Loucy (cell line): Measurements from ENCODE around the gene SPAG7.

ENCODE experiments used
- H2AFZ ChIP-seq: fragments of 200-600 bp; sonication (generic); 2 replicates; pipeline ENCODE4 v1.6.0; 2016; ENCODE audit warnings: antibody characterized with exemption, mild to moderate bottlenecking, low read length, moderate library complexity
- H3F3A ChIP-seq: fragments of 200-600 bp; 2 replicates; pipeline ENCODE4 v1.6.0; 2016; ENCODE audit warnings: antibody characterized with exemption, low read depth, mild to moderate bottlenecking
- H3K27me3 ChIP-seq: fragments of 200-600 bp; sonication (generic); 2 replicates; pipeline ENCODE4 v1.6.1; 2014; ENCODE audit warnings: low read length, mild to moderate bottlenecking; ENCODE audit not compliant: insufficient read depth, poor library complexity, severe bottlenecking
- H3K36me3 ChIP-seq: fragments of 200-600 bp; sonication (generic); 2 replicates; pipeline ENCODE4 v1.6.1; 2016; ENCODE audit warnings: low read length; ENCODE audit not compliant: insufficient read depth
- H3K4me1 ChIP-seq: fragments of 200-600 bp; sonication (generic); 2 replicates; pipeline ENCODE4 v1.5.1; 2014; ENCODE audit warnings: low read length, mild to moderate bottlenecking; ENCODE audit not compliant: insufficient read depth, poor library complexity, severe bottlenecking
- H3K4me2 ChIP-seq: fragments of 200-600 bp; sonication (generic); 2 replicates; pipeline ENCODE4 v1.6.0; 2014; ENCODE audit warnings: antibody characterized with exemption, low read length, low read depth, mild to moderate bottlenecking; ENCODE audit not compliant: poor library complexity, severe bottlenecking
- H3K4me3 ChIP-seq: fragments of 200-600 bp; sonication (generic); 2 replicates; pipeline ENCODE4 v1.5.1; 2014; ENCODE audit warnings: low read length, mild to moderate bottlenecking, mixed read lengths; ENCODE audit not compliant: poor library complexity, severe bottlenecking
- H3K79me2 ChIP-seq: fragments of 200-600 bp; sonication (generic); 2 replicates; pipeline ENCODE4 v1.6.1; 2014; ENCODE audit warnings: low read length; ENCODE audit not compliant: insufficient read depth
- H3K9ac ChIP-seq: fragments of 200-600 bp; sonication (generic); 2 replicates; pipeline ENCODE4 v1.6.0; 2014; ENCODE audit warnings: mild to moderate bottlenecking, low read depth, low read length, moderate library complexity; ENCODE audit not compliant: poor library complexity, severe bottlenecking
- H3K9me2 ChIP-seq: fragments of 200-600 bp; sonication (generic); replicated peaks from 2 replicates; pipeline ENCODE4 v1.6.1; 2016; ENCODE audit warnings: low read depth, low read length, mixed read lengths
- H3K9me3 ChIP-seq: fragments of 200-600 bp; sonication (generic); 2 replicates; pipeline ENCODE4 v1.6.1; 2014; ENCODE audit warnings: mild to moderate bottlenecking, antibody characterized with exemption, low read length, low read depth; ENCODE audit not compliant: insufficient read depth
- H4K20me1 ChIP-seq: fragments of 200-600 bp; sonication (generic); 2 replicates; pipeline ENCODE4 v1.6.0; 2014; ENCODE audit warnings: antibody characterized with exemption, low read length, mild to moderate bottlenecking; ENCODE audit not compliant: insufficient read depth, poor library complexity, severe bottlenecking
- CTCF ChIP-seq: fragments of 200-600 bp; sonication (generic); conservative IDR thresholded peaks from 2 replicates; pipeline ENCODE4 v1.5.1; 2014; ENCODE audit warnings: mild to moderate bottlenecking, antibody characterized with exemption, low read length
- EZH2phosphoT487 ChIP-seq: fragments of 200-600 bp; IDR thresholded peaks from 2 replicates; pipeline ENCODE4 v1.6.1; 2018; ENCODE audit warnings: antibody characterized with exemption, mild to moderate bottlenecking, moderate library complexity, borderline replicate concordance

SPAG7 gene

GRCh38 chr17:4953451-4953961, 14.1 kb downstream of the SPAG7 start:
- H3K4me2 ChIP-seq, result no peak overlapping the region
- H3K9me3 ChIP-seq, result no peaks in the 10 kb centered on the region
- peaks cover 18% of the 10 kb centered on the region for H3K79me2 ChIP-seq
- no peaks in the 10 kb centered on the region for H3K9me2 ChIP-seq
- no peaks in the 10 kb centered on the region for H4K20me1 ChIP-seq
- H2AFZ ChIP-seq, result no peak overlapping the region
- no peaks in the 10 kb centered on the region for H3K36me3 ChIP-seq
- H3K27me3 ChIP-seq, result no peaks in the 10 kb centered on the region
- H3K4me3 ChIP-seq, result no peak overlapping the region
- H3K9ac ChIP-seq, result no peak overlapping the region
- no peak for TF ChIP-seq EZH2phosphoT487
- no peak for TF ChIP-seq CTCF
- H3F3A ChIP-seq, result peaks cover 12% of the 10 kb centered on the region
- peaks cover 26% of the 10 kb centered on the region for H3K4me1 ChIP-seq

- H2AFZ ChIP-seq, result no peak overlapping the region
- peaks cover 37% of the 10 kb centered on the region for H3K79me2 ChIP-seq
- H3K9me2 ChIP-seq, result no peaks in the 10 kb centered on the region
- peak overlapping the region; percentile 91 for H3K4me2 ChIP-seq
- H3K9ac ChIP-seq, result peak overlapping the region; percentile 99
- peak overlapping the region; percentile 90 for H3K4me3 ChIP-seq
- peaks cover 14% of the 10 kb centered on the region for H3K27me3 ChIP-seq
- peaks cover 23% of the 10 kb centered on the region for H3K4me1 ChIP-seq
- H3K36me3 ChIP-seq, result peaks cover 10% of the 10 kb centered on the region
- H4K20me1 ChIP-seq, result peaks cover 17% of the 10 kb centered on the region
- TF ChIP-seq CTCF (no peak), EZH2phosphoT487 (no peak)
- H3F3A ChIP-seq, result peaks cover 19% of the 10 kb centered on the region
- H3K9me3 ChIP-seq, result no peaks in the 10 kb centered on the region
These were observed 16.1 kb downstream of the SPAG7 start for GRCh38 chr17:4951486-4951885.

GRCh38 chr17:4950746-4951204, 16.8 kb downstream of the SPAG7 start, which contains the start of gene ENO3:
TSS of gene ENO3 (plus strand) at chr17:4951119. CDS start at chr17:4951830, 711 bp downstream.
- peaks cover 20% of the 10 kb centered on the region for H3K4me1 ChIP-seq
- H3F3A ChIP-seq, result peaks cover 24% of the 10 kb centered on the region
- peaks cover 44% of the 10 kb centered on the region for H3K79me2 ChIP-seq
- H3K9me3 ChIP-seq, result no peaks in the 10 kb centered on the region
- peak within 1 kb of the TSS; percentile 90 for H3K4me3 ChIP-seq
- H4K20me1 ChIP-seq, result peaks cover 24% of the 10 kb centered on the region
- no peaks in the 10 kb centered on the region for H3K9me2 ChIP-seq
- H3K27me3 ChIP-seq, result peaks cover 14% of the 10 kb centered on the region
- H2AFZ ChIP-seq, result no peak within 1 kb of the TSS
- peaks cover 16% of the 10 kb centered on the region for H3K36me3 ChIP-seq
- peak within 1 kb of the TSS; percentile 91 for H3K4me2 ChIP-seq
- TF ChIP-seq EZH2phosphoT487 (no peak), CTCF (no peak)
- peak within 1 kb of the TSS; percentile 99 for H3K9ac ChIP-seq
